Erythroblast (primary cell): ENCODE measurements around the gene MATN3.
A peak's percentile ranks its signal among the peaks of the same experiment; 100 is the strongest.

Experiments
- DNase-seq, 2 experiments: peaks; one replicate each; lab custom pipeline; 2025; lab: John Stamatoyannopoulos, UW
- GATA1 ChIP-seq: IDR thresholded peaks from 2 replicates; pipeline ENCODE4 v1.6.1; 2011; ENCODE audit warnings: low read depth, mild to moderate bottlenecking, control low read depth, low read length, moderate library complexity
- POLR2A ChIP-seq: IDR thresholded peaks from 2 replicates; pipeline ENCODE4 v1.6.1; 2011; ENCODE audit warnings: mild to moderate bottlenecking, low read length

The MATN3 gene

GRCh38 chr2:20012282-20013125 is at the start of gene MATN3:
Gene MATN3 (minus strand): TSS chr2:20012668. CDS start chr2:20012631, 37 bp downstream.
- peak; percentile 5 to 7 for DNase-seq
- TF ChIP-seq GATA1 (no peak), POLR2A (no peak)

- no peak for TF ChIP-seq POLR2A
- no peak for TF ChIP-seq GATA1
- no peak for DNase-seq
These were observed 49.5 kb upstream of the MATN3 start for GRCh38 chr2:20061940-20062339.

GRCh38 chr2:20061476-20061875 is 49.0 kb upstream of the MATN3 start:
- DNase-seq = no peak

GRCh38 chr2:20060106-20060505 is 47.6 kb upstream of the MATN3 start:
- no peak for TF ChIP-seq GATA1
- no peak for TF ChIP-seq POLR2A
- DNase-seq = no peak

More at GRCh38 chr2:20061476-20061875, 49.0 kb upstream of the MATN3 start:
- TF ChIP-seq GATA1 (no peak), POLR2A (no peak)

- TF ChIP-seq POLR2A (no peak), GATA1 (no peak)
- DNase-seq = no peak
These were observed 44.8 kb upstream of the MATN3 start for GRCh38 chr2:20057268-20057667.

GRCh38 chr2:20054931-20055330 is 42.5 kb upstream of the MATN3 start:
- no peak for DNase-seq
- TF ChIP-seq GATA1 = no peak
- TF ChIP-seq POLR2A = no peak

GRCh38 chr2:20054119-20054518 is 41.7 kb upstream of the MATN3 start:
- TF ChIP-seq GATA1 (no peak), POLR2A (no peak)
- no peak for DNase-seq

- DNase-seq = peak; percentile 84 to 85
These were observed 40.4 kb upstream of the MATN3 start for GRCh38 chr2:20052861-20053281.

GRCh38 chr2:20052229-20052851 is 39.9 kb upstream of the MATN3 start:
- no peak for TF ChIP-seq POLR2A
- no peak for DNase-seq

More at GRCh38 chr2:20052861-20053281, 40.4 kb upstream of the MATN3 start:
- no peak for TF ChIP-seq GATA1
- no peak for TF ChIP-seq POLR2A

GRCh38 chr2:20051532-20052228 is 39.2 kb upstream of the MATN3 start, which contains the start of gene LAPTM4A:
Gene LAPTM4A (minus strand): TSS chr2:20051628. CDS start chr2:20051520, 108 bp downstream.
- TF ChIP-seq POLR2A = peak; percentile 95
- TF ChIP-seq GATA1 = no peak
- peak; percentile 99 to 100 for DNase-seq

GRCh38 chr2:20050646-20051531 is 38.4 kb upstream of the MATN3 start:
- peak; percentile 68 to 75 for DNase-seq
- no peak for TF ChIP-seq GATA1
- no peak for TF ChIP-seq POLR2A

- peak; percentile 87 to 90 for DNase-seq
- no peak for TF ChIP-seq GATA1
- peak; percentile 75 for TF ChIP-seq POLR2A
These were observed 37.7 kb upstream of the MATN3 start for GRCh38 chr2:20050104-20050645.

- no peak for DNase-seq
- no peak for TF ChIP-seq POLR2A
These were observed 37.2 kb upstream of the MATN3 start for GRCh38 chr2:20049637-20050036.
